Endothelial cell of umbilical vein (primary cell): Measurements from ENCODE around the gene CYBC1.

ENCODE experiments used
- CTCF ChIP-seq, 2 donors: IDR thresholded peaks; 1 replicate in 1 of 2; 2 replicates in 1 of 2; pipeline ENCODE4 v1.5.1; 2011; ENCODE audit warnings: low read length in 2 of 2, mild to moderate bottlenecking in 2 of 2, moderate library complexity in 2 of 2, control low read depth in 1 of 2, inconsistent platforms in 1 of 2, low read depth in 1 of 2; ENCODE audit not compliant: insufficient read depth in 1 of 2; ENCODE audit errors: extremely low read depth in 1 of 2
- EZH2 ChIP-seq: IDR thresholded peaks from 2 replicates; pipeline ENCODE4 v1.6.1; 2012; ENCODE audit warnings: borderline replicate concordance, low read depth, mild to moderate bottlenecking, moderate library complexity, low read length, inconsistent platforms; ENCODE audit not compliant: severe bottlenecking
- JUN ChIP-seq: IDR thresholded peaks from 2 replicates; pipeline ENCODE4 v1.6.1; 2011; ENCODE audit warnings: borderline replicate concordance, low read depth; ENCODE audit not compliant: insufficient read length, insufficient read depth
- MAX ChIP-seq: IDR thresholded peaks from 2 replicates; pipeline ENCODE4 v1.6.1; 2011; ENCODE audit not compliant: insufficient read depth, insufficient read length
- MYC ChIP-seq: IDR thresholded peaks from one replicate; pipeline ENCODE4 v1.6.1; 2011; ENCODE audit warnings: mild to moderate bottlenecking, low read depth, low read length
- POLR2A ChIP-seq: IDR thresholded peaks from 2 replicates; pipeline ENCODE4 v1.6.1; 2012; ENCODE audit warnings: low read depth, mild to moderate bottlenecking, control low read depth, low read length
- POLR2AphosphoS5 ChIP-seq: IDR thresholded peaks from 2 replicates; pipeline ENCODE4 v1.6.1; 2012; ENCODE audit warnings: low read depth, mild to moderate bottlenecking, control low read depth, low read length, moderate library complexity; ENCODE audit not compliant: insufficient read depth

GRCh38 chr17:82396601-82397435 is 53.7 kb downstream of the CYBC1 start:
- TF ChIP-seq EZH2 (no peak), POLR2AphosphoS5 (no peak), JUN (no peak), CTCF (IDR thresholded peaks at IDR 0.05; ENCODE audit: extremely low read depth in 1 of 2, insufficient read depth in 1 of 2, low read depth in 1 of 2, low read length in 2 of 2) (no peak), MAX (no peak), POLR2A (no peak), MYC (no peak)
